Neural progenitor cell (in vitro differentiated cells): ENCODE results near the gene SEC62.

Experiments used
- CTCF ChIP-seq: fragments of 200-600 bp; sonication (generic); IDR thresholded peaks from 2 replicates; pipeline ENCODE4 v1.5.1; 2017; ENCODE audit warnings: antibody characterized with exemption, mild to moderate bottlenecking
- EZH2 ChIP-seq: fragments of 200-600 bp; sonication (generic); IDR thresholded peaks from 2 replicates; pipeline ENCODE4 v1.6.1; 2017; ENCODE audit warnings: antibody characterized with exemption, mild to moderate bottlenecking, moderate library complexity

- TF ChIP-seq CTCF, result no peak
- TF ChIP-seq EZH2, result no peak
Measured at GRCh38 chr3:169992156-169992555, 25.5 kb downstream of the SEC62 start.
